H9 (cell line): ENCODE measurements around the gene STPG3. TPM values are rescaled to one million over a fixed set of nuclear protein-coding genes. Genes with fewer than 3 reads are reported as not detected.

Source experiments
- DNase-seq: peaks from one replicate; pipeline ENCODE4 v3.0.0-alpha.2; 2017
- H2AFZ ChIP-seq: one replicate; pipeline ENCODE4 v1.6.1; 2013; ENCODE audit warnings: mild to moderate bottlenecking, low read length, control low read depth, moderate library complexity
- H2AK5ac ChIP-seq: 2 replicates; pipeline ENCODE4 v1.6.1; 2013; ENCODE audit warnings: low read length, control low read depth, mixed read lengths; ENCODE audit not compliant: insufficient read length
- H2BK120ac ChIP-seq: one replicate; pipeline ENCODE4 v1.6.1; 2013; ENCODE audit warnings: low read depth, mild to moderate bottlenecking, low read length, control low read depth, inconsistent platforms; ENCODE audit not compliant: poor library complexity, severe bottlenecking
- H2BK12ac ChIP-seq: 2 replicates; pipeline ENCODE4 v1.6.1; 2013; ENCODE audit warnings: low read length, control low read depth, mixed read lengths, low read depth; ENCODE audit not compliant: insufficient read length
- H2BK15ac ChIP-seq: 2 replicates; pipeline ENCODE4 v1.6.1; 2013; ENCODE audit warnings: low read depth, low read length, control low read depth
- H2BK20ac ChIP-seq: one replicate; pipeline ENCODE4 v1.6.1; 2013; ENCODE audit warnings: low read depth, mild to moderate bottlenecking, low read length, control low read depth, inconsistent platforms; ENCODE audit not compliant: poor library complexity, severe bottlenecking
- H2BK5ac ChIP-seq: 2 replicates; pipeline ENCODE4 v1.6.1; 2013; ENCODE audit warnings: low read length, control low read depth, mixed read lengths; ENCODE audit not compliant: insufficient read length
- H3K14ac ChIP-seq: 2 replicates; pipeline ENCODE4 v1.6.1; 2013; ENCODE audit warnings: low read length, control low read depth; ENCODE audit not compliant: insufficient read depth
- H3K18ac ChIP-seq: 2 replicates; pipeline ENCODE4 v1.6.1; 2013; ENCODE audit warnings: low read depth, mild to moderate bottlenecking, mixed read lengths, low read length, control low read depth; ENCODE audit not compliant: insufficient read length
- H3K23ac ChIP-seq: 2 replicates; pipeline ENCODE4 v1.6.1; 2013; ENCODE audit warnings: low read length, control low read depth, mixed read lengths, low read depth; ENCODE audit not compliant: insufficient read length
- H3K23me2 ChIP-seq: 2 replicates; pipeline ENCODE4 v1.6.1; 2013; ENCODE audit warnings: low read depth, mild to moderate bottlenecking, mixed read lengths, low read length, control low read depth; ENCODE audit not compliant: insufficient read length, poor library complexity, severe bottlenecking
- H3K27ac ChIP-seq: 2 replicates; pipeline ENCODE4 v1.5.1; 2013; ENCODE audit warnings: low read length, control low read depth, mixed read lengths, low read depth; ENCODE audit not compliant: insufficient read length
- H3K27me3 ChIP-seq: 2 replicates; pipeline ENCODE4 v1.6.1; 2013; ENCODE audit warnings: low read length, control low read depth, inconsistent platforms; ENCODE audit not compliant: insufficient read depth
- H3K4ac ChIP-seq: 2 replicates; pipeline ENCODE4 v1.6.1; 2013; ENCODE audit warnings: low read depth, mild to moderate bottlenecking, control low read depth, inconsistent platforms, low read length, moderate library complexity
- H3K4me1 ChIP-seq: 2 replicates; pipeline ENCODE4 v1.6.1; 2013; ENCODE audit warnings: low read length, control low read depth, inconsistent platforms; ENCODE audit not compliant: insufficient read depth
- H3K4me2 ChIP-seq: 2 replicates; pipeline ENCODE4 v1.6.1; 2013; ENCODE audit warnings: low read length, control low read depth, mixed read lengths; ENCODE audit not compliant: insufficient read length, insufficient read depth
- H3K56ac ChIP-seq: 2 replicates; pipeline ENCODE4 v1.6.1; 2013; ENCODE audit warnings: low read depth, mild to moderate bottlenecking, mixed read lengths, low read length, control low read depth; ENCODE audit not compliant: insufficient read length
- H3K79me1 ChIP-seq: 2 replicates; pipeline ENCODE4 v1.6.1; 2013; ENCODE audit warnings: low read depth, mild to moderate bottlenecking, moderate library complexity, low read length, control low read depth, inconsistent platforms; ENCODE audit not compliant: insufficient read depth, poor library complexity, severe bottlenecking
- H3K79me2 ChIP-seq: 2 replicates; pipeline ENCODE4 v1.6.1; 2013; ENCODE audit warnings: low read length, control low read depth, inconsistent platforms; ENCODE audit not compliant: insufficient read depth
- H3K9ac ChIP-seq: 2 replicates; pipeline ENCODE4 v1.6.1; 2013; ENCODE audit warnings: low read length, control low read depth, mixed read lengths; ENCODE audit not compliant: insufficient read length; ENCODE audit errors: extremely low read depth
- H3K9me3 ChIP-seq: one replicate; pipeline ENCODE4 v1.6.1; 2013; ENCODE audit warnings: low read depth, low read length, inconsistent platforms; ENCODE audit not compliant: control insufficient read depth
- H3T11ph ChIP-seq: one replicate; pipeline ENCODE4 v1.6.1; 2013; ENCODE audit warnings: mild to moderate bottlenecking, low read length, control low read depth, inconsistent platforms
- H4K20me1 ChIP-seq: one replicate; pipeline ENCODE4 v1.6.1; 2013; ENCODE audit not compliant: control insufficient read depth, insufficient read length, insufficient read depth
- H4K5ac ChIP-seq: 2 replicates; pipeline ENCODE4 v1.6.1; 2013; ENCODE audit warnings: low read depth, mild to moderate bottlenecking, mixed read lengths, low read length, control low read depth; ENCODE audit not compliant: insufficient read length
- H4K8ac ChIP-seq: replicated peaks from 2 replicates; pipeline ENCODE4 v1.6.1; 2013; ENCODE audit warnings: low read length, control low read depth, mixed read lengths, low read depth; ENCODE audit not compliant: insufficient read length
- H4K91ac ChIP-seq: 2 replicates; pipeline ENCODE4 v1.6.1; 2013; ENCODE audit warnings: low read depth, mild to moderate bottlenecking, moderate library complexity, mixed read lengths, low read length, control low read depth; ENCODE audit not compliant: insufficient read length
- H3K27ac Mint-ChIP-seq, 3 experiments: 2 replicates in 2 of 3; 3 replicates in 1 of 3; pipeline ENCODE4 v1.8.0; 2020 to 2021; ENCODE audit warnings: mixed read lengths in 3 of 3, mild to moderate bottlenecking in 1 of 3, moderate library complexity in 1 of 3
- H3K27me3 Mint-ChIP-seq: 2 replicates; pipeline ENCODE4 v1.8.0; 2021; ENCODE audit warnings: low read depth, mild to moderate bottlenecking, moderate library complexity, mixed read lengths
- H3K36me3 Mint-ChIP-seq, 3 experiments: 2 replicates in 2 of 3; 3 replicates in 1 of 3; pipeline ENCODE4 v1.8.0; 2020 to 2021; ENCODE audit warnings: low read depth in 3 of 3, mixed read lengths in 3 of 3; ENCODE audit not compliant: insufficient read depth in 1 of 3
- H3K4me1 Mint-ChIP-seq, 2 experiments: 2 replicates each; pipeline ENCODE4 v1.8.0; 2020; ENCODE audit warnings: mixed read lengths in 2 of 2
- H3K4me3 Mint-ChIP-seq, 2 experiments: 2 replicates in 1 of 2; 3 replicates in 1 of 2; pipeline ENCODE4 v1.8.0; 2020 to 2021; ENCODE audit warnings: mild to moderate bottlenecking in 2 of 2, mixed read lengths in 2 of 2, moderate library complexity in 1 of 2
- H3K9me3 Mint-ChIP-seq, 2 experiments: 2 replicates in 1 of 2; 3 replicates in 1 of 2; pipeline ENCODE4 v1.8.0; 2020; ENCODE audit warnings: mild to moderate bottlenecking in 2 of 2, mixed read lengths in 2 of 2, moderate library complexity in 1 of 2
- CTCF ChIP-seq: fragments of 200-600 bp; sonication (generic); conservative IDR thresholded peaks from 3 replicates; pipeline ENCODE4 v1.8.0; 2021; ENCODE audit warnings: antibody characterized with exemption, mild to moderate bottlenecking
- WGBS: extraction: QIAGEN DNeasy Blood & Tissue Kit; methylation state at CpG from one replicate; pipeline ENCODE4 v1.1.7; 2013; ENCODE audit warnings: missing lambda C conversion rate, low lambda C conversion rate, mixed read lengths; ENCODE audit not compliant: insufficient read length; ENCODE audit errors: extremely low coverage; 5-methylcytosine and 5-hydroxymethylcytosine counted together
- total RNA-seq: library from RNA; stranded (reverse); gene quantifications from 2 replicates; pipeline ENCODE4 v1.2.1, GENCODE V29; 2021

Gene STPG3
- total RNA-seq, 1 experiment from 2014 or later = not detected

GRCh38 chr9:137234758-137235423, 16.2 kb upstream of the STPG3 start:
- Histone ChIP-seq H4K5ac (no peak overlapping the region), H3K79me1 (no peaks in the 10 kb centered on the region), H3K23ac (no peak overlapping the region), H4K8ac (no peak overlapping the region), H3K27me3 (no peaks in the 10 kb centered on the region), H2AK5ac (no peak overlapping the region), H4K91ac (no peak overlapping the region), H2BK15ac (no peak overlapping the region), H2BK20ac (no peak overlapping the region), H3K9me3 (no peaks in the 10 kb centered on the region), H3K23me2 (no peaks in the 10 kb centered on the region), H3K79me2 (no peaks in the 10 kb centered on the region), H2BK12ac (no peak overlapping the region), H3K4me2 (no peak overlapping the region), H3K18ac (no peak overlapping the region), H3K4ac (no peak overlapping the region), H2BK120ac (no peak overlapping the region), H2AFZ (no peak overlapping the region), H3K4me1 (peaks cover 3% of the 10 kb centered on the region; the same call in 1 of the 2 replicates), H4K20me1 (no peaks in the 10 kb centered on the region), H3K27ac (no peak overlapping the region), H3K14ac (no peak overlapping the region), H3K9ac (no peak overlapping the region), H3K56ac (no peak overlapping the region), H3T11ph (no peak overlapping the region), H2BK5ac (no peak overlapping the region)
- Mint-ChIP-seq H3K27me3 (peaks cover 7% of the 10 kb centered on the region), H3K4me1 (peaks cover 12 to 20% of the 10 kb centered on the region in 2 experiments), H3K9me3 (no peaks in the 10 kb centered on the region), H3K36me3 (peaks cover 0 to 5% (median 0%) of the 10 kb centered on the region in 3 experiments; a peak in 3 of 7 replicates), H3K4me3 (no peak overlapping the region), H3K27ac (peak overlapping the region in 2 of 3 experiments; percentile 34 to 76; a peak in 2 of 7 replicates)
- no peak for DNase-seq
- WGBS = no CpG with 5 or more reads among the region's 18 CpGs
- TF ChIP-seq CTCF = no peak
